HT1080 (cell line): ENCODE measurements around the gene MUC2. TPM values are rescaled to one million over a fixed set of nuclear protein-coding genes. Genes with fewer than 3 reads are reported as not detected.

Experiments
- DNase-seq: peaks from one replicate; pipeline ENCODE4 v3.0.0-alpha.2; 2015; ENCODE audit warnings: low read depth
- total RNA-seq: library from RNA; depleted of rRNA; stranded (reverse); fragments of >200 nt; shearing (Covaris generic); gene quantifications from 2 replicates; pipeline ENCODE4 v1.2.3, GENCODE V29; 2014; rRNA removed

MUC2 gene
- total RNA-seq, 1 experiment from 2014 or later: not detected

GRCh38 chr11:1118755-1119603 is 44.3 kb downstream of the MUC2 start:
- DNase-seq: no peak

- no peak for DNase-seq
Measured at GRCh38 chr11:1119604-1120146, 45.0 kb downstream of the MUC2 start.

- DNase-seq: no peak
Measured at GRCh38 chr11:1120532-1121330, 46.1 kb downstream of the MUC2 start.

- DNase-seq: no peak
Measured at GRCh38 chr11:1121331-1121812, 46.7 kb downstream of the MUC2 start.

GRCh38 chr11:1121813-1122663 is 47.4 kb downstream of the MUC2 start:
- no peak for DNase-seq

- DNase-seq: no peak
Measured at GRCh38 chr11:1122664-1123002, 48.0 kb downstream of the MUC2 start.

GRCh38 chr11:1123970-1124369 is 49.3 kb downstream of the MUC2 start:
- DNase-seq: no peak

Other genes with a start within 250 kb of the MUC2 start
- not detected in 2 replicates for gene CRACR2B, start 247.0 kb upstream of the MUC2 start, total RNA-seq
- gene CD151, start 241.9 kb upstream of the MUC2 start, total RNA-seq: 483 and 506 TPM in 2 replicates
- gene POLR2L, start 232.3 kb upstream of the MUC2 start, total RNA-seq: 537 and 672 TPM in 2 replicates
- 178 and 205 TPM in 2 replicates for gene TSPAN4, start 232.0 kb upstream of the MUC2 start, total RNA-seq
- 25.9 and 43.4 TPM in 2 replicates for gene CHID1, start 164.1 kb upstream of the MUC2 start, total RNA-seq
- gene AP2A2, start 149.0 kb upstream of the MUC2 start, total RNA-seq: 19.1 and 24.9 TPM in 2 replicates
- gene MUC6, start 38.2 kb upstream of the MUC2 start, total RNA-seq: not detected in 2 replicates
- gene MUC5AC, start 83.1 kb downstream of the MUC2 start, total RNA-seq: not detected in 2 replicates
- 0.03 TPM in 1 of 2 replicates, not detected in the other for gene MUC5B, start 148.2 kb downstream of the MUC2 start, total RNA-seq
- 19.2 and 22.7 TPM in 2 replicates for gene TOLLIP, start 234.8 kb downstream of the MUC2 start, total RNA-seq